ENCODE results near the gene KCNJ18.
"Not testable (repeated sequence)": the region's sequence is repeated elsewhere in the genome, so short reads cannot be mapped to it uniquely, and the experiment has no call there.

GRCh38 chr17:21749696-21750531 lies 57.6 kb downstream of the KCNJ18 start:
- TF ChIP-seq, protein P1, sequence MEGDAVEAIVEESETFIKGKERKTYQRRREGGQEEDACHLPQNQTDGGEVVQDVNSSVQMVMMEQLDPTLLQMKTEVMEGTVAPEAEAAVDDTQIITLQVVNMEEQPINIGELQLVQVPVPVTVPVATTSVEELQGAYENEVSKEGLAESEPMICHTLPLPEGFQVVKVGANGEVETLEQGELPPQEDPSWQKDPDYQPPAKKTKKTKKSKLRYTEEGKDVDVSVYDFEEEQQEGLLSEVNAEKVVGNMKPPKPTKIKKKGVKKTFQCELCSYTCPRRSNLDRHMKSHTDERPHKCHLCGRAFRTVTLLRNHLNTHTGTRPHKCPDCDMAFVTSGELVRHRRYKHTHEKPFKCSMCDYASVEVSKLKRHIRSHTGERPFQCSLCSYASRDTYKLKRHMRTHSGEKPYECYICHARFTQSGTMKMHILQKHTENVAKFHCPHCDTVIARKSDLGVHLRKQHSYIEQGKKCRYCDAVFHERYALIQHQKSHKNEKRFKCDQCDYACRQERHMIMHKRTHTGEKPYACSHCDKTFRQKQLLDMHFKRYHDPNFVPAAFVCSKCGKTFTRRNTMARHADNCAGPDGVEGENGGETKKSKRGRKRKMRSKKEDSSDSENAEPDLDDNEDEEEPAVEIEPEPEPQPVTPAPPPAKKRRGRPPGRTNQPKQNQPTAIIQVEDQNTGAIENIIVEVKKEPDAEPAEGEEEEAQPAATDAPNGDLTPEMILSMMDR (IDR thresholded peaks at IDR 0.05; ENCODE audit: low read length), result not testable (repeated sequence)
- TF ChIP-seq EZH2 (IDR thresholded peaks at IDR 0.05; ENCODE audit: borderline replicate concordance, low read length), result not testable (repeated sequence)

Measured in OCI-LY1 (cell line).